ENCODE data around the gene STC2. TPM values are rescaled to one million over a fixed set of nuclear protein-coding genes. Genes with fewer than 3 reads are reported as not detected.

The STC2 gene
- polyA plus RNA-seq, 3 donors: 1.9 to 3.2 (median 2.9) TPM

GRCh38 chr5:173317091-173317730 lies 11.0 kb downstream of the STC2 start:
- DNase-seq (ENCODE audit: extremely low read depth in 1 of 11, low read depth in 9 of 11, low spot score in 4 of 11): no peak

- DNase-seq (ENCODE audit: extremely low read depth in 1 of 11, low read depth in 9 of 11, low spot score in 4 of 11): no peak
These were observed 11.7 kb downstream of the STC2 start for GRCh38 chr5:173316339-173317020.

- peak in 1 of 11 donors; percentile 80 for DNase-seq (ENCODE audit: extremely low read depth in 1 of 11, low read depth in 9 of 11, low spot score in 4 of 11)
These were observed 12.5 kb downstream of the STC2 start for GRCh38 chr5:173315495-173316338.

GRCh38 chr5:173314166-173314952 lies 13.9 kb downstream of the STC2 start:
- no peak for DNase-seq (ENCODE audit: extremely low read depth in 1 of 11, low read depth in 9 of 11, low spot score in 4 of 11)

- no peak for DNase-seq (ENCODE audit: extremely low read depth in 1 of 11, low read depth in 9 of 11, low spot score in 4 of 11)
These were observed 14.8 kb downstream of the STC2 start for GRCh38 chr5:173313351-173313801.

GRCh38 chr5:173312821-173313220 lies 15.4 kb downstream of the STC2 start:
- DNase-seq (ENCODE audit: extremely low read depth in 1 of 11, low read depth in 9 of 11, low spot score in 4 of 11): no peak

- no peak for DNase-seq (ENCODE audit: extremely low read depth in 1 of 11, low read depth in 9 of 11, low spot score in 4 of 11)
These were observed 16.2 kb downstream of the STC2 start for GRCh38 chr5:173311818-173312585.

- no peak for DNase-seq (ENCODE audit: extremely low read depth in 1 of 11, low read depth in 9 of 11, low spot score in 4 of 11)
These were observed 17.1 kb downstream of the STC2 start for GRCh38 chr5:173310861-173311785.

- DNase-seq (ENCODE audit: extremely low read depth in 1 of 11, low read depth in 9 of 11, low spot score in 4 of 11): no peak
These were observed 17.9 kb downstream of the STC2 start for GRCh38 chr5:173310218-173310769.

- no peak for DNase-seq (ENCODE audit: extremely low read depth in 1 of 11, low read depth in 9 of 11, low spot score in 4 of 11)
These were observed 18.5 kb downstream of the STC2 start for GRCh38 chr5:173309731-173310130.

- no peak for DNase-seq (ENCODE audit: extremely low read depth in 1 of 11, low read depth in 9 of 11, low spot score in 4 of 11)
These were observed 20.0 kb downstream of the STC2 start for GRCh38 chr5:173308226-173308625.

GRCh38 chr5:173307695-173308094 lies 20.5 kb downstream of the STC2 start:
- no peak for DNase-seq (ENCODE audit: extremely low read depth in 1 of 11, low read depth in 9 of 11, low spot score in 4 of 11)

- no peak for DNase-seq (ENCODE audit: extremely low read depth in 1 of 11, low read depth in 9 of 11, low spot score in 4 of 11)
These were observed 21.5 kb downstream of the STC2 start for GRCh38 chr5:173306695-173307094.

- DNase-seq (ENCODE audit: extremely low read depth in 1 of 11, low read depth in 9 of 11, low spot score in 4 of 11): no peak
These were observed 23.6 kb downstream of the STC2 start for GRCh38 chr5:173304591-173304988.

GRCh38 chr5:173303878-173304590 lies 24.2 kb downstream of the STC2 start:
- DNase-seq (ENCODE audit: extremely low read depth in 1 of 11, low read depth in 9 of 11, low spot score in 4 of 11): no peak

GRCh38 chr5:173302546-173303155 lies 25.6 kb downstream of the STC2 start:
- no peak for DNase-seq (ENCODE audit: extremely low read depth in 1 of 11, low read depth in 9 of 11, low spot score in 4 of 11)

Data from renal cortex interstitium (tissue), 11 donors.